Neural crest cell (in vitro differentiated cells): ENCODE results near the gene OOSP2. TPM values are rescaled to one million over a fixed set of nuclear protein-coding genes. Genes with fewer than 3 reads are reported as not detected.

Experiments
- DNase-seq: peaks from one replicate; pipeline ENCODE4 v3.0.0; 2021; ENCODE audit warnings: low read depth, mixed read lengths, low spot score
- H3K27ac Mint-ChIP-seq: one replicate; pipeline ENCODE4 v1.8.0; 2021; ENCODE audit warnings: mild to moderate bottlenecking, mixed read lengths; ENCODE audit not compliant: unreplicated experiment
- H3K27me3 Mint-ChIP-seq: 2 replicates; pipeline ENCODE4 v1.8.0; 2021; ENCODE audit warnings: low read depth, mild to moderate bottlenecking, mixed read lengths
- H3K36me3 Mint-ChIP-seq: 2 replicates; pipeline ENCODE4 v1.8.0; 2021; ENCODE audit warnings: low read depth, mild to moderate bottlenecking, mixed read lengths
- H3K4me1 Mint-ChIP-seq: 2 replicates; pipeline ENCODE4 v1.8.0; 2021; ENCODE audit warnings: mixed read lengths
- H3K4me3 Mint-ChIP-seq: one replicate; pipeline ENCODE4 v1.8.0; 2021; ENCODE audit warnings: mild to moderate bottlenecking, mixed read lengths
- H3K9me3 Mint-ChIP-seq: 2 replicates; pipeline ENCODE4 v1.8.0; 2021; ENCODE audit warnings: mixed read lengths
- total RNA-seq: library from RNA; stranded (reverse); gene quantifications from 2 replicates; pipeline ENCODE4 v1.2.1, GENCODE V29; 2021
- TF ChIP-seq, protein P1 (sequence below): fragments of 200-600 bp; sonication (generic); conservative IDR thresholded peaks from 2 replicates; pipeline ENCODE4 v1.5.0; 2021; ENCODE audit warnings: antibody characterized with exemption, mild to moderate bottlenecking

The OOSP2 gene
- total RNA-seq, 1 donor from 2014 or later, result not detected

DNA sequence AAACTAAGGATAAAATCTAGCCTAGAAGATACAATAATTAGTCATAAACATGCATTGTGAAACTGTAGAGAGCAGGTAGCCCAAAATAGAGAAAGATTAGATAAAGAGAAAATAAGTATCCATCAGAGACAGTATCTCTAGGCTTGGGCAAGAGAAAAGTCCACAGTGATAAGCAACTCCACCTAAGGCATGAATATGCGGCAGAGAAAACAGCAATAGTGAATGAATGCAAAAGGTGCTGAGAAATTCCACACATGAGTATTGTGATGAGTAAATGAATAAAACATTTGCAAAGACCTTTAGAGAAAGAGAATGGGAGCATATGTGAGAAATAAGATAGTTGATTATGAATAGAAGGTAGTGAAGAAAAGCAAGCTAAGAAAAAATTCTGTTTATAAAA is 57.0 kb downstream of the OOSP2 start:
- no peak overlapping the region for H3K4me3 Mint-ChIP-seq
- H3K4me1 Mint-ChIP-seq, result no peaks in the 10 kb centered on the region
- H3K27ac Mint-ChIP-seq, result no peak overlapping the region
- H3K36me3 Mint-ChIP-seq, result no peaks in the 10 kb centered on the region
- H3K9me3 Mint-ChIP-seq, result no peaks in the 10 kb centered on the region
- no peaks in the 10 kb centered on the region for H3K27me3 Mint-ChIP-seq
- DNase-seq, result no peak
- TF ChIP-seq, protein P1, sequence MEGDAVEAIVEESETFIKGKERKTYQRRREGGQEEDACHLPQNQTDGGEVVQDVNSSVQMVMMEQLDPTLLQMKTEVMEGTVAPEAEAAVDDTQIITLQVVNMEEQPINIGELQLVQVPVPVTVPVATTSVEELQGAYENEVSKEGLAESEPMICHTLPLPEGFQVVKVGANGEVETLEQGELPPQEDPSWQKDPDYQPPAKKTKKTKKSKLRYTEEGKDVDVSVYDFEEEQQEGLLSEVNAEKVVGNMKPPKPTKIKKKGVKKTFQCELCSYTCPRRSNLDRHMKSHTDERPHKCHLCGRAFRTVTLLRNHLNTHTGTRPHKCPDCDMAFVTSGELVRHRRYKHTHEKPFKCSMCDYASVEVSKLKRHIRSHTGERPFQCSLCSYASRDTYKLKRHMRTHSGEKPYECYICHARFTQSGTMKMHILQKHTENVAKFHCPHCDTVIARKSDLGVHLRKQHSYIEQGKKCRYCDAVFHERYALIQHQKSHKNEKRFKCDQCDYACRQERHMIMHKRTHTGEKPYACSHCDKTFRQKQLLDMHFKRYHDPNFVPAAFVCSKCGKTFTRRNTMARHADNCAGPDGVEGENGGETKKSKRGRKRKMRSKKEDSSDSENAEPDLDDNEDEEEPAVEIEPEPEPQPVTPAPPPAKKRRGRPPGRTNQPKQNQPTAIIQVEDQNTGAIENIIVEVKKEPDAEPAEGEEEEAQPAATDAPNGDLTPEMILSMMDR, result no peak

Other genes with a start within 250 kb of the OOSP2 start
- gene MRPL16, start 229.6 kb upstream of the OOSP2 start, total RNA-seq, result 44.4 and 45.6 TPM in 2 replicates
- gene CBLIF, start 194.9 kb upstream of the OOSP2 start, total RNA-seq, result not detected in 2 replicates
- gene TCN1, start 173.9 kb upstream of the OOSP2 start, total RNA-seq, result not detected in 2 replicates
- not detected in 2 replicates for gene OOSP3, start 161.6 kb upstream of the OOSP2 start, total RNA-seq
- gene OOSP1, start 102.0 kb upstream of the OOSP2 start, total RNA-seq, result not detected in 2 replicates
- not detected in 2 replicates for gene OOSP4A, start 76.4 kb upstream of the OOSP2 start, total RNA-seq
- gene OOSP4B, start 23.2 kb upstream of the OOSP2 start, total RNA-seq, result not detected in 2 replicates
- gene MS4A3, start 16.3 kb downstream of the OOSP2 start, total RNA-seq, result not detected in 2 replicates
- gene MS4A2, start 48.3 kb downstream of the OOSP2 start, total RNA-seq, result not detected in 2 replicates
- not detected in 2 replicates for gene MS4A6A, start 142.7 kb downstream of the OOSP2 start, total RNA-seq
- gene MS4A4E, start 202.7 kb downstream of the OOSP2 start, total RNA-seq, result 0.27 and 0.28 TPM in 2 replicates
- gene MS4A4A, start 240.3 kb downstream of the OOSP2 start, total RNA-seq, result not detected in 2 replicates